ENCODE results near the gene COX7B. TPM values are rescaled to one million over a fixed set of nuclear protein-coding genes. Genes with fewer than 3 reads are reported as not detected.

The COX7B gene, protein sequence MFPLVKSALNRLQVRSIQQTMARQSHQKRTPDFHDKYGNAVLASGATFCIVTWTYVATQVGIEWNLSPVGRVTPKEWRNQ
- 546 to 805 TPM (median 588 TPM) in 5 replicates for total RNA-seq (2022; extraction: Qiagen RNA extraction; ENCODE audit: low read depth)

DNA sequence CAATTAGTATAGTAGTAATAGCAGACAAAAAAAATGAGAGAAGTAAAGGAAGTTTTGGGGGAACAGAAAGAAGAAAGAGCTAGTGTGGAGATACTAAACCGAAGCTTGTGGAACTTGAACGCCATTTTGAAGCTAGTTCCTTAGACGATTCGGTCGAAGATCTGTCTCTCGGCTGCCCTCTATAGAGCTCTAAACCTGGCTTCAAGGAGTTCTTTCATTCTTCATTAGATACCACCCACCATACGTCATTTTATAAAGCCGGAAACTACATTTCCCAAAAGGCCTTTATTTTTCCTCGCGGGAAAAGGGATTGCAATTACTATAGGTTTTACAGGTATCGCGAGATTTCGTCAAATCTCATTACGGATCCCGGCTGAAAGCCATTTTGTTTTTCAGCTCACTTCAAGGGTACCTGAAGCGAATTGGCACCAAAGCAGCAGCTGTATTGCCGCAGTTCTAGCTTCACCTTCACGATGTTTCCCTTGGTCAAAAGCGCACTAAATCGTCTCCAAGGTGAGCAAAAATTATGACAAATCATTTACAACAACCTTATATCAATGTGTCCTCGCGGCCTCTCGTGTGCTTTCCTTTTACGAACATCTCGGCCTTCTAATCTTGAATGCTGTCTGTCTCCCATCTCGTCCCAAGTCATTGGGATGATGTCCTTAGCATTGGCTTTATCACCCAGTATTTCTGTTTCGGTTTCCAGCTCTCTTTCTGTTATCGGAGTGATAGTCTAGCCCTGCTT is at the start of gene COX7B:
TSS of gene COX7B (plus strand) at position 388 of the 748 bp plus-strand sequence. CDS start at position 474, 86 bp downstream.

DNA sequence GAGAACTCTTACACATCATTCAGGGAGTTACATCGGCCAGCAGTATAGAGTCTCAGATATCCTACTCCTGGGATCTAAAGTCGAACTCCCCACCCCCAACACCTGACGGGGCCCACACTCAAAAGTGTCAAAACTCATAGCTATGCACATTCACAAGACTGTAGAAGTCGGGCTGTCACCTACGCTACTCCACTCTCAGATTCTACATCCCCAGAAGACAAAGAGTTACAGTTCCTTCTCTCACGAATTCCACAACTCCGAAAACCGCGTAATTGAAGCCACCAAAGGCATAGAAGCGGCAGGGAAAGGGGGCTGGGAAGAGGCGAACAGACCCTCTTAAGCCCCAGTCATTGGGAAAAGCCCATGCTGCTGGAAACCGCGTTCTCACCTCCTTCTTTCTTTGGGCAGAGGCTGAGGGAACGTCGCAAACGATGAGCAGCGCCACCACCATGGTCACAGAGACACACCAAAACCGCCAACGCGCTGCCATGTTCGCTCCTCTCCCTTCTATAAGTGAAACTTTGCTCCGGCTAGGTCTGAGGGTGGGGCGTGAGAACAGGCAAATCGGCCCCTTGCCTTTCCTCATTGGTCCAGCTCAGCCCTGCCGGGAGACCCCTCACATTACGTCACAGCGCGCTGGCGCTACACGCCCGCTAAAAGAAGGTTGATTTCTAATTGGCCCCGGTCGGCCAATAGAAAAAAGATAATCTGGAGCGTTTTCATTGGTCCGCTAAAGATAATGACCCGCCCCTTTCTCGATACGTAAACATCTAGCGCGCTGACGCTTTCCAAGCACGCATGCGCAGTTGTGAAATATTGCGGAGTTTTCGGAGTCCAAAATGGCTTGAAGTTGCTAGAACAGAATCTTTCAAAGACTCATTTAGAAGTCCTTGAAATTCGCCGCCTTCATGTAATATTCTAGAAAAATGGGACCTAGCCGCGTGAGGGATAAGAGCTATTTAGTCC is 4.1 kb upstream of the COX7B start, which contains the start of gene MAGT1:
TSS of gene MAGT1 (minus strand) at position 515 of the 966 bp plus-strand sequence. CDS start at position 490, 25 bp downstream.

DNA sequence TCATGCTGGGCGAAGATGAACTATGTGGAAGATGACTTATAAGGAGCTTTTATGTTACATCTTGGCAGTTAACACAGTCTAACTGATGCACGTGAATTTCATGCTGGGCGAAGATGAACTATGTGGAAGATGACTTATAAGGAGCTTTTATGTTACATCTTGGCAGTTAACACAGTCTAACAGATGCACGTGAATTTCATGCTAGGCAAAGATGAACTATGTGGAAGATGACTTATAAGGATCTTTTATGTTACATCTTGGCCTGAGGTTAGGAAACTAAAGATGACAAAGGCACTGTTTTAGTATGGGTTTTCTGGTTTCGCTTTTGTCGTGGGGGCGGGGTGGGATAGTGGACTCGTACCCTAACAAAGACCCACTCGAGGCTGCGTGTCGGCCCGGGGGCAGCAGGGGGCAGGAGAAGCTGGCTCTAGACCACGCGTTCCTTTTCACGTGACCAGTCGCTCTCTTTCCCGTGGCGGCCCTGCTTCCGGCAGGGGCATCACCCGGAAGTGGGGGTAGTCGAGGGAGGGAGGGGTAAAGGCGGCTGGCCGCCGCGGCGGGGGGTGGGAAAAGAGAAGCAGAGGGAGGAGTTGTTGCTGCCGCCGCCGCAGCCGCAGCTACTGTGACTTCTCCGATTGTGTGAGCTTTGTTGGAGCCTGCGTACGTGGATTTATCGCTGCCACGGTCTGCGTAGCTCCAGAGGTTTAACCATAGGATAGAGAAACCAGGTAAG is 11.0 kb downstream of the COX7B start, which contains the start of gene ATP7A:
TSS of gene ATP7A (plus strand) at position 586 of the 733 bp plus-strand sequence. CDS start 60,949 bp downstream, outside the sequence.

Other genes starting within 250 kb of the COX7B start
- 15.1 to 23.0 TPM (median 19.5 TPM) in 5 replicates for gene ATRX, start 113.3 kb upstream of the COX7B start, total RNA-seq (2022; extraction: Qiagen RNA extraction; ENCODE audit: low read depth)
- 30.4 to 42.0 TPM (median 39.3 TPM) in 5 replicates for gene MAGT1, start 4.0 kb upstream of the COX7B start, total RNA-seq (2022; extraction: Qiagen RNA extraction; ENCODE audit: low read depth)
- 2.0 to 4.4 TPM (median 3.2 TPM) in 5 replicates for gene ATP7A, start 11.2 kb downstream of the COX7B start, total RNA-seq (2022; extraction: Qiagen RNA extraction; ENCODE audit: low read depth)
- 0.33 to 0.54 TPM (median 0.49 TPM) in 4 of 5 replicates, not detected in the other for gene PGAM4, start 70.2 kb downstream of the COX7B start, total RNA-seq (2022; extraction: Qiagen RNA extraction; ENCODE audit: low read depth)
- 576 to 603 TPM (median 590 TPM) in 5 replicates for gene PGK1, start 204.8 kb downstream of the COX7B start, total RNA-seq (2022; extraction: Qiagen RNA extraction; ENCODE audit: low read depth)
- gene TAF9B, start 240.2 kb downstream of the COX7B start, total RNA-seq (2022; extraction: Qiagen RNA extraction; ENCODE audit: low read depth): 7.3 to 14.4 TPM (median 11.0 TPM) in 5 replicates

All from A549 treated with ZK216348 at 1 μM for 4 hours (cell line).